ENCODE data around the gene ABCD1. TPM values are rescaled to one million over a fixed set of nuclear protein-coding genes. Genes with fewer than 3 reads are reported as not detected.
"Not testable (repeated sequence)": the region's sequence is repeated elsewhere in the genome, so short reads cannot be mapped to it uniquely, and the experiment has no call there.

The ABCD1 gene
- total and polyA plus RNA-seq, 10 of the 15 experiments (the other 5 are each of a cell fraction or from before 2014, with no cell fraction given), result 0.13 to 6.5 (median 1.4) TPM

DNA sequence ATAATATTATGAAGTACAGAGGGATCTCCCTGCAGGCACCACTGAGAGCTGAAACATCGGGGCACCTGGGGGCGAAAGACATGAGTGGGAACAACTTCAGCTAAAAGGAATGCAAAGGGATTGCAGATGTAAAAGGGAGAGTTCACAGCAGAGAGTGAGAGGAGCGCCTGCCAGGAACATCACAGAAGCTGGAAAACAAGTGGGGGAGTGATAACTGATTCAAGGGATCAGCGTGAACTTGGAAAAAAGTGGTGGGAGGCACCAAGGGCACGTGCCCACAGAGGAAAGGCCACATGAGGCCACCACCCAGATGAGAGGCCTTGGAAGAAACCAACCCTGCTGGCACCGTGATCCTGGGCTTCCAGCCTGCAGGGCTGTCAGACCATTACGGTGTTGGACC lies 24.4 kb downstream of the ABCD1 start:
- SMC1A ChIA-PET (ENCODE audit: uncharacterized antibody, unreplicated experiment), result interaction anchor here (0.9 kb wide), 1 partner anchor 82 kb away, joined by 3 read pairs; no protein-coding TSS in a partner anchor
- POLR2A ChIA-PET; H3K4me2 ChIP-seq (ENCODE audit: control insufficient read depth, insufficient read depth); in situ Hi-C loops (cut with MboI); H3K9me3 ChIP-seq (replicated peaks; ENCODE audit: control insufficient read depth, insufficient read depth, low read length); FAIRE-seq; H3K9ac ChIP-seq (ENCODE audit: control insufficient read depth, insufficient read depth, low read length); H3K4me3 ChIP-seq; H3K79me2 ChIP-seq (ENCODE audit: control insufficient read depth, insufficient read depth, low read length); H3K36me3 ChIP-seq (ENCODE audit: control insufficient read depth in 2 of 2, insufficient read depth in 2 of 2, low read length in 1 of 2); intact Hi-C loops (cut with micrococcal nuclease; ENCODE audit: unreplicated experiment); H3K27me3 ChIP-seq (replicated peaks in 1 of 2; ENCODE audit: control insufficient read depth in 2 of 2, insufficient read depth in 2 of 2, low read length in 1 of 2); H2AFZ ChIP-seq (ENCODE audit: control insufficient read depth, low read depth, low read length); BruUV-seq (replicated peaks); H3K4me1 ChIP-seq (ENCODE audit: control insufficient read depth, insufficient read depth, low read length); RAD21 ChIA-PET (ENCODE audit: unreplicated experiment); H3K27ac ChIP-seq (ENCODE audit: control insufficient read depth, insufficient read depth); ATAC-seq; CTCF ChIA-PET; H4K20me1 ChIP-seq (ENCODE audit: control insufficient read depth, insufficient read depth); DNase-seq (ENCODE audit: low read depth, low spot score): not testable (repeated sequence)
- WGBS (ENCODE audit: insufficient coverage, insufficient replicate concordance, low lambda C conversion rate, missing lambda C conversion rate), result 61% methylated on average over 7 of the region's 7 CpGs

DNA sequence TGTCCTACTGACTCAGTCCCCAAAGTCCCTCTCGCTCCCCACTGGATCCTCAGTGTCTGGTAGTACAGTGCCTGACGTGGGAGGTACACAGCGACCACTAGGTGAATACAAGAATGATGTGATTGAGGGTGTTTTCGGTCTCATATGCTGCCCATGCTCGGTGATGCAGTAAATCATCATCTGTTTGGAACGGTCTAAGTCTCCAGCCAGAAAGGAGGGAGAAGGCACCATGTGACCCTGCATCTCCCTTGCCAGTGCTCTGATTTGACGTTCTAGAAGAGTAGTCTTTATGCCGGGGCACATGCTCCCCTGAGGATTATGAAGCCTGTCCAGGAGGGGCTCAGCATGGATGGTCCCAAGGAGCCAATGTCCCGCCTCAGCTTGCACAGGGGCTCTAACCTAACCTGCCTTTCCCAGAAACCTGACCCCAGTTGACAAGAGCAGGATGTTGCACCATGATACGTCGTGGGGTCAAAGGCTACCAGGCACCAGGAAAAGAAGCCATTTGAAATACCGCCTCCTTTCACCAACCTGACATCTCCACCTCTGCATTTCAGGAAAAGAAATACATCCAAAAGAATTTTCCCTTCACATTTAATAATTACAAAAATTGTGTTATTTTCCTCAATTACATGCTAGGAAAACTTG lies 25.6 kb downstream of the ABCD1 start:
- Histone ChIP-seq H3K9me3 (replicated peaks; ENCODE audit: control insufficient read depth, insufficient read depth, low read length) (no peaks in the 10 kb centered on the region), H3K36me3 (ENCODE audit: control insufficient read depth in 2 of 2, insufficient read depth in 2 of 2, low read length in 1 of 2) (no peaks in the 10 kb centered on the region), H3K79me2 (ENCODE audit: control insufficient read depth, insufficient read depth, low read length) (no peaks in the 10 kb centered on the region), H3K27ac (ENCODE audit: control insufficient read depth, insufficient read depth) (no peak overlapping the region), H4K20me1 (ENCODE audit: control insufficient read depth, insufficient read depth) (no peaks in the 10 kb centered on the region), H3K27me3 (replicated peaks in 1 of 2; ENCODE audit: control insufficient read depth in 2 of 2, insufficient read depth in 2 of 2, low read length in 1 of 2) (no peaks in the 10 kb centered on the region), H3K4me1 (ENCODE audit: control insufficient read depth, insufficient read depth, low read length) (no peaks in the 10 kb centered on the region), H3K9ac (ENCODE audit: control insufficient read depth, insufficient read depth, low read length) (no peak overlapping the region), H3K4me3 (no peak overlapping the region), H2AFZ (ENCODE audit: control insufficient read depth, low read depth, low read length) (no peak overlapping the region), H3K4me2 (ENCODE audit: control insufficient read depth, insufficient read depth) (no peak overlapping the region)
- in situ Hi-C loops (cut with MboI), result no loop called here
- RAD21 ChIA-PET (ENCODE audit: unreplicated experiment), result no interaction called here
- WGBS (ENCODE audit: insufficient coverage, insufficient replicate concordance, low lambda C conversion rate, missing lambda C conversion rate), result 20% methylated on average over 12 of the region's 12 CpGs
- DNase-seq (ENCODE audit: low read depth, low spot score), result no peak
- CTCF ChIA-PET, result no interaction called here
- peak; percentile 42 for ATAC-seq
- BruUV-seq (replicated peaks), result no TSS peak
- SMC1A ChIA-PET (ENCODE audit: uncharacterized antibody, unreplicated experiment), result no interaction called here
- intact Hi-C loops (cut with micrococcal nuclease; ENCODE audit: unreplicated experiment), result no loop called here
- POLR2A ChIA-PET, result no interaction called here
- FAIRE-seq, result no peak
- TF ChIP-seq ZNF207 (IDR thresholded peaks at IDR 0.05; ENCODE audit: borderline replicate concordance) (no peak), RBBP5 (conservative IDR thresholded peaks at IDR 0.05) (no peak), ZNF384 (IDR thresholded peaks at IDR 0.05; ENCODE audit: borderline replicate concordance, low read depth, low read length) (no peak), RB1 (IDR thresholded peaks at IDR 0.05; ENCODE audit: borderline replicate concordance) (no peak), IRF4 (IDR thresholded peaks at IDR 0.05; ENCODE audit: low read depth, low read length) (no peak), CEBPB (IDR thresholded peaks at IDR 0.05; ENCODE audit: borderline replicate concordance in 1 of 2, low read depth in 2 of 2, low read length in 2 of 2) (no peak), SUPT20H (IDR thresholded peaks at IDR 0.05; ENCODE audit: borderline replicate concordance, control insufficient read depth, low read depth, low read length) (no peak), POLR2AphosphoS2 (IDR thresholded peaks at IDR 0.05; ENCODE audit: low read depth, low read length) (no peak), TCF7 (IDR thresholded peaks at IDR 0.05; ENCODE audit: borderline replicate concordance) (no peak), SPI1 (IDR thresholded peaks at IDR 0.05; ENCODE audit: borderline replicate concordance, insufficient read depth, low read depth, low read length) (no peak), RUNX3 (IDR thresholded peaks at IDR 0.05; ENCODE audit: low read length) (no peak), ESRRA (IDR thresholded peaks at IDR 0.05; ENCODE audit: low read length) (no peak)
- TF ChIP-seq, protein P1, sequence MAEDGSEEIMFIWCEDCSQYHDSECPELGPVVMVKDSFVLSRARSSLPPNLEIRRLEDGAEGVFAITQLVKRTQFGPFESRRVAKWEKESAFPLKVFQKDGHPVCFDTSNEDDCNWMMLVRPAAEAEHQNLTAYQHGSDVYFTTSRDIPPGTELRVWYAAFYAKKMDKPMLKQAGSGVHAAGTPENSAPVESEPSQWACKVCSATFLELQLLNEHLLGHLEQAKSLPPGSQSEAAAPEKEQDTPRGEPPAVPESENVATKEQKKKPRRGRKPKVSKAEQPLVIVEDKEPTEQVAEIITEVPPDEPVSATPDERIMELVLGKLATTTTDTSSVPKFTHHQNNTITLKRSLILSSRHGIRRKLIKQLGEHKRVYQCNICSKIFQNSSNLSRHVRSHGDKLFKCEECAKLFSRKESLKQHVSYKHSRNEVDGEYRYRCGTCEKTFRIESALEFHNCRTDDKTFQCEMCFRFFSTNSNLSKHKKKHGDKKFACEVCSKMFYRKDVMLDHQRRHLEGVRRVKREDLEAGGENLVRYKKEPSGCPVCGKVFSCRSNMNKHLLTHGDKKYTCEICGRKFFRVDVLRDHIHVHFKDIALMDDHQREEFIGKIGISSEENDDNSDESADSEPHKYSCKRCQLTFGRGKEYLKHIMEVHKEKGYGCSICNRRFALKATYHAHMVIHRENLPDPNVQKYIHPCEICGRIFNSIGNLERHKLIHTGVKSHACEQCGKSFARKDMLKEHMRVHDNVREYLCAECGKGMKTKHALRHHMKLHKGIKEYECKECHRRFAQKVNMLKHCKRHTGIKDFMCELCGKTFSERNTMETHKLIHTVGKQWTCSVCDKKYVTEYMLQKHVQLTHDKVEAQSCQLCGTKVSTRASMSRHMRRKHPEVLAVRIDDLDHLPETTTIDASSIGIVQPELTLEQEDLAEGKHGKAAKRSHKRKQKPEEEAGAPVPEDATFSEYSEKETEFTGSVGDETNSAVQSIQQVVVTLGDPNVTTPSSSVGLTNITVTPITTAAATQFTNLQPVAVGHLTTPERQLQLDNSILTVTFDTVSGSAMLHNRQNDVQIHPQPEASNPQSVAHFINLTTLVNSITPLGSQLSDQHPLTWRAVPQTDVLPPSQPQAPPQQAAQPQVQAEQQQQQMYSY (CRISPR knock-in tag; IDR thresholded peaks at IDR 0.05), result no peak
- TF ChIP-seq, protein P2, sequence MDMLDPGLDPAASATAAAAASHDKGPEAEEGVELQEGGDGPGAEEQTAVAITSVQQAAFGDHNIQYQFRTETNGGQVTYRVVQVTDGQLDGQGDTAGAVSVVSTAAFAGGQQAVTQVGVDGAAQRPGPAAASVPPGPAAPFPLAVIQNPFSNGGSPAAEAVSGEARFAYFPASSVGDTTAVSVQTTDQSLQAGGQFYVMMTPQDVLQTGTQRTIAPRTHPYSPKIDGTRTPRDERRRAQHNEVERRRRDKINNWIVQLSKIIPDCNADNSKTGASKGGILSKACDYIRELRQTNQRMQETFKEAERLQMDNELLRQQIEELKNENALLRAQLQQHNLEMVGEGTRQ (IDR thresholded peaks at IDR 0.05; ENCODE audit: borderline replicate concordance, low read depth, low read length), result no peak
